Stomach (tissue), 9 donors: ENCODE results near the gene HMCES. TPM values are rescaled to one million over a fixed set of nuclear protein-coding genes. Genes with fewer than 3 reads are reported as not detected.
A peak's percentile ranks its signal among the peaks of the same experiment; 100 is the strongest.

Experiments used
- DNase-seq, 2 donors: peaks; one replicate each; pipeline versions ENCODE4 v3.0.0 to v3.0.0-alpha.2; 2013 to 2019
- H3K27ac ChIP-seq, 5 donors: fragments of 200-600 bp in 4 of 5; sonication (generic) in 4 of 5; one replicate each; pipeline ENCODE4 v1.5.1; 2013 to 2019; ENCODE audit warnings: mild to moderate bottlenecking in 1 of 5, moderate library complexity in 1 of 5
- H3K27me3 ChIP-seq, 3 donors: fragments of 200-600 bp; sonication (generic); one replicate each; pipeline ENCODE4 v1.5.1; 2017 to 2019; ENCODE audit warnings: mixed run types in 1 of 3
- H3K36me3 ChIP-seq, 4 donors: fragments of 200-600 bp; sonication (generic); 1 replicate in 3 of 4; 2 replicates in 1 of 4; pipeline ENCODE4 v1.5.1; 2016 to 2019
- H3K4me1 ChIP-seq, 4 donors: fragments of 200-600 bp; sonication (generic); one replicate each; pipeline ENCODE4 v1.5.1; 2016 to 2019
- H3K4me3 ChIP-seq, 4 donors: fragments of 200-600 bp; sonication (generic) in 3 of 4; one replicate each; pipeline ENCODE4 v1.5.1; 2016 to 2019; ENCODE audit warnings: mild to moderate bottlenecking in 1 of 4
- H3K9me3 ChIP-seq, 4 donors: fragments of 200-600 bp; sonication (generic); one replicate each; pipeline ENCODE4 v1.5.1; 2016 to 2019
- EP300 ChIP-seq: sonication (generic); formaldehyde crosslinking; IDR thresholded peaks from one replicate; pipeline ENCODE4 v1.6.1; 2017; ENCODE audit warnings: antibody characterized with exemption
- POLR2A ChIP-seq, 4 donors: fragments of 450-650 bp; IDR thresholded peaks; one replicate each; pipeline ENCODE4 v1.6.1; 2016; ENCODE audit warnings: antibody characterized with exemption in 4 of 4, control low read depth in 2 of 4, mild to moderate bottlenecking in 1 of 4, moderate library complexity in 1 of 4
- POLR2AphosphoS5 ChIP-seq, 3 donors: sonication (generic); formaldehyde crosslinking; IDR thresholded peaks; one replicate each; pipeline ENCODE4 v1.6.1; 2016; ENCODE audit warnings: antibody characterized with exemption in 3 of 3
- WGBS, 5 donors: extraction: QIAGEN DNeasy Blood & Tissue Kit in 3 of 5; methylation state at CpG; one replicate each; pipeline versions ENCODE4 v1.1.5 to v1.1.7; 2013 to 2018; 5-methylcytosine and 5-hydroxymethylcytosine counted together
- intact Hi-C: fragments of 100-400 bp; cut with DNase I; formaldehyde crosslinking; loops from one replicate; pipeline ENCODE4 v1.15.1; 2023; ENCODE audit warnings: low total_unique reads
- polyA plus RNA-seq, 3 donors: library from polyadenylated mRNA; stranded (reverse); fragments of 200-250 nt; gene quantifications; one replicate each; pipeline ENCODE4 v1.2.3, GENCODE V29; 2013
- total RNA-seq, 5 donors: library from RNA; depleted of rRNA; stranded (reverse); fragments of >200 nt; gene quantifications; one replicate each; pipeline versions ENCODE4 v1.1.0 to v1.2.3, GENCODE V29; 2014 to 2016
- TF ChIP-seq, protein P1 (sequence below), 7 experiments: fragments of 450-650 bp in 4 of 7; fragments of 200-600 bp in 3 of 7; sonication (generic) in 3 of 7; IDR thresholded peaks; one replicate each; pipeline ENCODE4 v1.5.1; 2016 to 2019; ENCODE audit warnings: antibody characterized with exemption in 7 of 7, control low read depth in 2 of 7, mild to moderate bottlenecking in 1 of 7
- donor health status: healthy with polysubstance abuse.
- donor health status: Bipolar disorder and iron deficiency.
- donor health status: healthy.

HMCES gene
- total and polyA plus RNA-seq, 8 donors: 16.4 to 80.5 (median 24.6) TPM

DNA sequence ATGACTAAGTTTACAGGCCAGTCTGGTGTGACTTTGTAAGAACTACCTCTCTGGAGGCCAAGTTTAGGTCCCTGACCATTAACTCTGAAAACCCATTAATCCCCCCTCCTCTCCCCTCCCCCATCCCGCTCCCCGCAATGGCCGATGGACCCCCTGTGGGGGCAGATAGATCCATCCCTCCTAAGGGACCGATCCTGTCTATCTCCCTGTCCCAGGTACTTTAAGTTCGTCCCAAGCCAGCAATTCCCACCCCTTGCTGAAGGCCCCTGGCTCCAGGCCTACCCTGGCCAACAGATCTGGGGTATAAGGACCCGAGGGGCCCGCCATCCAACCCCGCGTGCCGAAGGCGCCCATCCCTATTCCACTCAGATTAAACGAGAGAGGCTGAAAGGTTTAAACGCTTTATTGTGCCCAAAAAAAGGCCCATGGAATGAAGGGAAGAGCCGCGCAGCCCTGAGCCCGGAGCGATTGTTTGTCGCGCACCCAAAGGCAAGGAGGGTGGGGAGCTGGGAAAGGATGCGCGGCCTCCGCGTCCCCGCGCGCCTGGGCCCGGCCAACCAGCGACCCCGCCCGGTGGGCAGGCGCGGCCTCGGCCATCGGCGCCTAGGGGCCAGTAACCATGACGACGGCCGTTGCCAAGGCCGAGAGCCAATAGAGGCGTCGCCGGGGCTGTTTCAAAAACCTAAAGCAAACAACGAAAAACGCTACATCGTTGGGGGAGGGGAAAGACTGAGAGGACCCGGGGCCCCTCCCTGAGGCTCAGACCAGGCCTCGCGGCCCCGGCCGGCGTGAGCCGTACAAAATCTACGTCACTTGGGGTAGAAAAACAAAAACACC is 35.9 kb downstream of the HMCES start:
- peak; percentile 75 to 97 for DNase-seq
- Histone ChIP-seq H3K9me3 (no peaks in the 10 kb centered on the region), H3K4me3 (peak overlapping the region; percentile 82 to 96 (median 91)), H3K4me1 (peaks cover 23 to 51% (median 40%) of the 10 kb centered on the region in 4 donors), H3K27me3 (no peaks in the 10 kb centered on the region), H3K36me3 (peaks cover 0 to 2% (median under 1%) of the 10 kb centered on the region in 4 donors), H3K27ac (peak overlapping the region; percentile 85 to 92 (median 88))
- 1 to 2% (median 2%) methylated on average over 46 to 53 of the region's 53 CpGs for WGBS, 5 donors
- TF ChIP-seq EP300 (no peak), POLR2AphosphoS5 (IDR thresholded peaks at IDR 0.05) (peak; percentile 23 to 67 (median 49)), POLR2A (IDR thresholded peaks at IDR 0.05) (no peak)
- TF ChIP-seq, protein P1, sequence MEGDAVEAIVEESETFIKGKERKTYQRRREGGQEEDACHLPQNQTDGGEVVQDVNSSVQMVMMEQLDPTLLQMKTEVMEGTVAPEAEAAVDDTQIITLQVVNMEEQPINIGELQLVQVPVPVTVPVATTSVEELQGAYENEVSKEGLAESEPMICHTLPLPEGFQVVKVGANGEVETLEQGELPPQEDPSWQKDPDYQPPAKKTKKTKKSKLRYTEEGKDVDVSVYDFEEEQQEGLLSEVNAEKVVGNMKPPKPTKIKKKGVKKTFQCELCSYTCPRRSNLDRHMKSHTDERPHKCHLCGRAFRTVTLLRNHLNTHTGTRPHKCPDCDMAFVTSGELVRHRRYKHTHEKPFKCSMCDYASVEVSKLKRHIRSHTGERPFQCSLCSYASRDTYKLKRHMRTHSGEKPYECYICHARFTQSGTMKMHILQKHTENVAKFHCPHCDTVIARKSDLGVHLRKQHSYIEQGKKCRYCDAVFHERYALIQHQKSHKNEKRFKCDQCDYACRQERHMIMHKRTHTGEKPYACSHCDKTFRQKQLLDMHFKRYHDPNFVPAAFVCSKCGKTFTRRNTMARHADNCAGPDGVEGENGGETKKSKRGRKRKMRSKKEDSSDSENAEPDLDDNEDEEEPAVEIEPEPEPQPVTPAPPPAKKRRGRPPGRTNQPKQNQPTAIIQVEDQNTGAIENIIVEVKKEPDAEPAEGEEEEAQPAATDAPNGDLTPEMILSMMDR (IDR thresholded peaks at IDR 0.05): peak in 1 of 7 experiments; percentile 24
- intact Hi-C loops: no loop called here

DNA sequence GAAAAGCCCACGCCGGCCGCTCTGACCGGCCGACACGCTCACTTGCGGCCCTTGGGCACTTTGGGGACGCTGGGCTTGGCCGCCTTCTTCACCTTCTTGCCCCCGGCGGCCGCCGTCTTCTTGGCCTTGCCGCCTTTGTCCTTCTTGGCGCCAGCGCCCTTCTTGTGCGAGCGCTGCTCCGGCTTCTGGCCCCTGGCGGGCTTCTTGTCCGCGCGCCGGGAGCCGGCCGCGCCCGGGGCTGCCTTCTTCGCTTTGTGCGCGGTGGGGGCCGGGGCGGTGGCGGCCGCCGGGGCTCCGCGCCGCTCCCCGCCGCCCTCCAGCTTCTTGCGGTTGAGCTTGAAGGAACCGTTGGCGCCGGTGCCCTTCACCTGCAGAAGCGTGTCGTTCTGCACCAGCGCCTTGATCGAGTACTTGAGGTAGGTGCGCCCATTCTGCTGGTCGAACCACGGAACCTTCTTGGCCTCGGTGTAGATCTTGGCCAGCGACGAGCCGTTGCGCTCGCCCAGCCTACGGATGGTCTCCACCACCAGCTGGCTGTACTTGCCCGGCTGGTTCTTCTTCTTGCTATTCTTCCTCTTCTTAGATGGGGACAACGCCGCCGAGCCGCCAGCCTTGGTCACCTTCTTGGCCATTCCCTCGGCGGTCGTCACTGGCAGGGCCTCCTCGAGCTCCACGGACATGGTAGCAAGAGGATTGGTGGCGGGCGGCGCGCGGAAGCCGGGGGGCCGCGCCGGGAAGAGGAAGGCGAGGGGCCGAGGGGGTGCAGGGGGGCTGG is 36.7 kb downstream of the HMCES start:
- peak; percentile 44 to 67 for DNase-seq
- Histone ChIP-seq H3K4me3 (peak overlapping the region; percentile 82 to 96 (median 91)), H3K4me1 (peaks cover 23 to 45% (median 40%) of the 10 kb centered on the region in 4 donors), H3K27ac (peak overlapping the region; percentile 85 to 92 (median 88)), H3K9me3 (no peaks in the 10 kb centered on the region), H3K27me3 (no peaks in the 10 kb centered on the region), H3K36me3 (peaks cover 0 to 10% (median 8%) of the 10 kb centered on the region in 4 donors)
- WGBS, 5 donors: 0 to 1% (median 0%) methylated on average over 57 to 80 of the region's 80 CpGs
- intact Hi-C loops: no loop called here
- TF ChIP-seq POLR2A (IDR thresholded peaks at IDR 0.05) (no peak), EP300 (no peak), POLR2AphosphoS5 (IDR thresholded peaks at IDR 0.05) (no peak)
- TF ChIP-seq, protein P1 (IDR thresholded peaks at IDR 0.05): no peak

DNA sequence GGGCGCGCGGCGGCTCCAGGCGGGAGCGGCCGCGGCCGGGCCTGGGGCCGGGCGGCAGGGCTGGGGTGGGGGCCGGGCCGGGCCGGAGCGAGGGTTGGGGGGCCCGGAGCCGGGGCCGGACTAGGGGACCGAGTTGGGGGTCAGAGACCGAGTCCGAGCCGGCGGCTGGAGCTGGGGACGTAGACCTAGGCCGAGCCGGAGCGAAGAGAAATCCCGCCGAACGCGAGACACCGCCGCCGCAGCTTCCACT is 37.3 kb downstream of the HMCES start:
- Histone ChIP-seq H3K4me3 (peak overlapping the region; percentile 82 to 96 (median 91)), H3K4me1 (peaks cover 23 to 44% (median 38%) of the 10 kb centered on the region in 4 donors), H3K9me3 (no peaks in the 10 kb centered on the region), H3K36me3 (peaks cover 0 to 14% (median 10%) of the 10 kb centered on the region in 4 donors), H3K27ac (peak overlapping the region; percentile 85 to 92 (median 88)), H3K27me3 (no peaks in the 10 kb centered on the region)
- TF ChIP-seq POLR2A (IDR thresholded peaks at IDR 0.05): no peak
- TF ChIP-seq, protein P1 (IDR thresholded peaks at IDR 0.05): no peak
- 0 to 1% (median 0%) methylated on average over 15 to 34 of the region's 34 CpGs for WGBS, 5 donors
- no peak for DNase-seq
- intact Hi-C loops: no loop called here

DNA sequence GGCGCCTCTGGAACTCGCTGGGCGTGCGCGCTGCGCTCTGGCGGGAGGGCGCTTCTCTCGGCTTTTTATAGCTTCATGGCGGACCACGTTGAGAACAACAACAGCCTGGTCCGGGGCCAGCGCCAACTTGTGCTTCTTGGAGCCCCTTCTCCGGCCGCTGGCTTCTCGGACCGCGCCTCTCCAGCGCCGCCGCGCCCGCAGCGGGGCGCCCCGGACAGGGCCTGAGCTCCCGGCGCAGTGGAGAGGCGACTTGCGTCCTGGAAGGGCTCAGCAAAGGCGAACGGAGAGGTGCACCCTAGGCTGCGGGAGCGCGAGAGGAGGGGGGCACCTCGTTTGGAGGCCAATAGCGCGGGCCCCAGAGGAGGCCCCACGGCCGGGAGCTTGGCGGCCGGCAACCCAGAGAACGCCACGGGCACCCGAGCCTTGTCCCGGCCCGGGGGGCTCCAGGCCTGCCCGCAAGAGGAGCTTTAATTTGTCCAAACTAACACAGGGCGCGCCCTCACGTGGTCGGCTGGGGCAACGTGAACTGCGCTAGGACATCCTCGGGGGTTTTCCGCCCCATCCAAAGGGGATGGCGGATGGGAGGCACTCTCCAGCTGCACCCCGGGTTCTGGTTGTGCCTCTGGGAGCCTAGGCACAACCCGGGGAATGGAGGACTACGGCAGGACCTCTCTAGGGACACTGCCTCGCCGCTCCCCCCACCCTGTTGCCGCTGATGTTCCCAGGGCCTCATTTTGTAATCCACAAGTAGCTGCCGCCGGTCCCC is 37.8 kb downstream of the HMCES start:
- Histone ChIP-seq H3K36me3 (peaks cover 0 to 19% (median 13%) of the 10 kb centered on the region in 4 donors), H3K9me3 (no peaks in the 10 kb centered on the region), H3K4me1 (peaks cover 23 to 44% (median 38%) of the 10 kb centered on the region in 4 donors), H3K27ac (peak overlapping the region; percentile 85 to 92 (median 88)), H3K27me3 (no peaks in the 10 kb centered on the region), H3K4me3 (peak overlapping the region; percentile 82 to 96 (median 91))
- peak; percentile 86 to 94 for DNase-seq
- 0 to 3% (median 0%) methylated on average over 2 to 65 of the region's 65 CpGs for WGBS, 5 donors
- intact Hi-C loops: no loop called here
- TF ChIP-seq POLR2AphosphoS5 (IDR thresholded peaks at IDR 0.05) (peak; percentile 99 to 100 (median 100)), EP300 (no peak), POLR2A (IDR thresholded peaks at IDR 0.05) (peak in 2 of 4 donors; percentile 85 to 97)
- TF ChIP-seq, protein P1 (IDR thresholded peaks at IDR 0.05): peak in 5 of 7 experiments; percentile 6 to 51 (median 39)
